Measurements from ENCODE around the gene UQCC5.

UQCC5 gene

DNA sequence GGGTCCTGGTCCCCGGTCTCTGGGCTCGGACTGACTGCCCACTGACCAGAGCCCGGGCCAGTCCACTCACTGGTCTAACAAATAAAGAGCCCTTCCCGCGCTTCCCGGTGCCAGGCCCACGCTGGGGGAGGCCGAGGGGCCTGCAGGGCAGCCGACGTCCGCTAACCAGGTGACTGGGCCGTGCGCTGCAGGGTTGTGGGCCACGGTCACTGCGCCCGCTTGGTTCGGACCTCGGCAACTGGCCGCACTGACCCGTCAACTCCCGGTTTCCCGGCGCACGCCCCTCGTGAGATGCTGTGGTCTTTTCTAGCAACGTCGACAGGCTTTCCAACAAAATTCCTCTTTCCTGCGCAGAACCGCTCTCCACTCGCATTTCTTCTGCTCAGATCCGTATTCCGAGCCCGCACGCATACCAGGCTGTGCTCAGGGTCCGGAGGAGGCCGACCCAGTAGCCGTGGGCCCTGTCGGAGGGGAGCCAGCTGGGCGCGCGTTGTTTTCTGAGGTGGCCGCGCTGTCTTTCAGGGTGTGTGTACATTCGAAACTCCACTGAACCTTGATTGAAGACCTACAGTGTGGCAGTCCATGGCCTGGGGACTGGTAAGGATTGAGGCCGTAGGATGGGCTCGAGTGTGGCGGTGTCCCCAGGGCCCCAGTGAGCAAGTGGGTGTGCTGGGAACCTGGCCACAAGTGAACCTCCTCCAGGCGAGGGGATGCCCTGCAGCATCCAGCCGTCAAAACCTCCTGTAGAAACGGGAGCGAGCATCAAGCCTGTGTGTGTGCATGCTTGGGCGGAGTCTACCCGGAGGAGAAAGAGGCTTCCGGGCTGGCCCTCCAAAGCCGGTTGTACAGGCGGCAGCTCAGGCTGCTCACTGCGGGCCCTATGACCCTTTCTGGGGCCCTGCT lies 1.9 kb upstream of the UQCC5 start:
- DNase-seq (ENCODE audit: low read depth): no peak

DNA sequence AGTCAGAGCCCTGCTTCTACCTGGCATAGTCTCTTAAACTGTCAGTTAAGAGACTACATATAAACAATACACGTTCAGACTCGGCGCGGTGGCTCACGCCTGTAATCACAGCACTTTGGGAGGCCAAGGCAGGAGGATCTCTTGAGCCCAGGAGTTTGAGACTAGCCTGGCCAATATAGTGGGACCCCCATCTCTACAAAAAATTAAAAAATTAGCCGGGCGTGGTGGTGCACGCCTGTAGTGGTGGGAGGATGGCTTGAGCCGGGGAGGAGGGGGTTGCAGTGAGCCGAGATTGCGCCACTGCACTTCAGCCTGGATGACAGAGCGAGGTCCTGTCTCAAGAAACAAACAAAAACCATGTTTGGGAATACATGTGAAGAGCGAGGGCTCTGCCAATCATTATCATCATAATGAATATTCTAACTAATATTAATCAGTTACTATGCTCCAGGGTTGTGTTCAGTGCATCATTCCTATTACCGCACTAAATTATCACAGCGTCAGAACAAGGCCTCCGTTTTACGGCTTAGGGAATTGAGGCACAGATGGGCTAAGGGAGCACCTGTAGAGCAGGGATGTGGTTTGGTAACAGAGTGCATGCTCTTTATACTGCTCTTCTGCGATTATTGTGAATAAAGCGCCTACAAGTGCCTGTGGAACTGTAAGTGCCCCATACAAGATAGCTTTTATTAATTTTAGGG lies 844 bp upstream of the UQCC5 start:
- no peak for DNase-seq (ENCODE audit: low read depth)

DNA sequence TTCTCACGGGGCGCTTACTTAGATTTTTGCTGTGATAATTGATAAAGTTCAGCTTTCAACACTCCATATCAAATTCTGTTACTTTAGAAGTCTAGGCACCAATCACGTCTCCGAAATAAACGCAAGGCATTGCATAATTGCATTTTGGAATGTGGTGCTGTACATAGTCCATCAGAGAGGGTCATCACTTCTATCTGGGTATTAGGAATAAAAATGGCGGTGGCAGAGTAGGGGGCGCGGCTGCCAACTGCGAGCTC lies 365 bp upstream of the UQCC5 start:
- DNase-seq (ENCODE audit: low read depth): no peak

DNA sequence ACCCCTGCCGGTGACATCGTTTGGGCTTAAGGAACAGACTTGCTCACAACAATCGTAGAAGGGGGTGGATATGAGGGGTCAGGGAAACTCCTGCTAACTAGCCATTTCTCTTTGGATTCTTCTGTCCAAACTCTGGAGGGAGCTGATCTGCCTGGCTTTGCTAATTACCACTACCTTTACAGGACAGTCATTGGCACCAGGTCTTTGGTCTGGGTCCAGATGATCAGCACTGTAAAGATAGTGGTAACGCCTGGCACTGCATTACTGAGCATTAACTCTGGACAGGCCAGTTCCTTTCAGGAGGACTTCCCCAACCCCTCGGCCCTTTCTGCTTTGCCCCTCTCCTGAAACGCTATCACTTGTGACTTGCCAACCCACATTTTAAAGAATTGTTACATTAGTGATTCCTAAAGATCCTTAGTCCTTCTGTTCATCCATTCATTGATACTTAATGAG lies 788 bp downstream of the UQCC5 start:
- DNase-seq (ENCODE audit: low read depth): no peak

DNA sequence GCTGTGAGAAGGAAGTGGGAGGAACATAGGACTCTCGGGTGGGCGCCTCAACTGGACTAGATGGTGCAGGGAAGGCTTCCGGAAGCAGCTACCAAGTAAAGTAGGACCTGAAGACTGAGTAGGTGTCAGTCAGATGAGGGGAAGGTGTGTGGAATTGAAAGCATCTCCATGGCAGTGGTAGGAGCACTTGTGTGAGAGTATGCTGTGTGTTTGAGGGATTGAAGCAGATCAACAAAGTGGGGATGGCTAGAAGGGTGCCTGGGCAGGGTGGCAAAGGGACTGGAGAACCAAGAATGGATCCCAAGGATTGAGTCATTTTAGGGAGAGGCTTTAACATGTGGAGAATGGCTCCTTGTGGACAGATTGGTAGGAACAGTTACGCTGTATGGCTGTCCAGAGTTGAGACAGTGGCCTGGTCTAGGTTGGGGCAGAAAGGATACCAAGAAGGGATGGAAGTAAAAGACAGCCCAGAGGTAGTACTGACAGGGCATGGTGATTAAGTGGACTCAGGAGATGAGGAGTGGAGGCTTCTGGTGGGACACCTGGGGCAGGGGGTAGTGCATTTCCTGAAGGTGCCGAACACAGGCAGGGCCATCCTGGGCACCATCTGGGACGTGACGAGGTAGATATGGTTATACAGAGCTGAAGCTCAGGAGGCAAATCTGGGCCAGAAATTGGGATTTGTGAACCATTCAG lies 1.5 kb downstream of the UQCC5 start:
- DNase-seq (ENCODE audit: low read depth): no peak

DNA sequence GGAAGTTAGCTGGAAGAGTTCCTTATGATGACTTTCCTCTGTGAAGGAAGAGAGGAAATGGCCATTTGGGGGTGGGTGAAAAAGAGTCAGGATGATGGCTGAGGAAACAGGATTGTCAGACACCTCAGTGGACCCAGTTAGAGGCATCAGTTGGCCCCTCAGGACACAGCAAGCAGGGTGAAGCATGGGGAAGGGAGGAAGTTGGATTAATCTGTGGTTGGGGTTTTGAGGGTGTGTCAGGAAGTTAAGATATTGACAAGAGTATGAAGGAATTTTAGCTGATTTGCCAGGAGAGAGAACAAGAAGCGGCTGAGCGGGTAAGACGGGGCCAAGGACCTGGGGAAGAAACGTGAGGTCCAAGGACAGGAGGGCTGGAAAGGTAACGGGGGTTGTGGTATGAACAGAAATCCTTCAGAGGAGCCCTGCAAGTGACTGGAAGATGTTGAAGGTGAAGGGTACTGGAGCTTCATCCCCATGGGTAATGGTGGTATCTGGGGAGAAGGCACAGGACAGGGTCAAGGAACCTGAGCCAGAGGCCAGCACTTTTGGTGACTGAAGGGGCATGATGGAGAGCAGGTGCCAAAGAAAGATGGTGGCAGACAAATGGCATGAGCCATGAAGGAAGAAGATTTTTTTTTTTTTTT lies 2.7 kb downstream of the UQCC5 start:
- no peak for DNase-seq (ENCODE audit: low read depth)

DNA sequence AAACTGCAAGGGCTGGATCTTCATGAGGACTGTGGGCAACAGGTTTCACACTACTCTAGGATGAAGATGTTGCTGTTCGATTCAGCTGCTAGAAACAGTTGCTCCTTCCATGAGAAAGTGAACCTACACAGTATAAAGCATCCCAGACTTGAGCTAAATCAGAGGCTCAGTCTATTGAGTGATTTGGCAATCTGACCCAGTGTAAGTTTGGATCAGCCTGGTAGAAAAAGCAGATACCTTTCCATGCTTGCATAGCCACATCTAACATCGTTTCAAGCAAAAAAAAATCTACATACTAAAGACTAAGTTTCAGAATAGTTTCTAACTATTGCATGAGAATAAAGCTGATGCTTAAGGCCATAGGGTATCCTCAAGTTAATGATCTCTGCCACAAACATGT lies 4.6 kb downstream of the UQCC5 start:
- no peak for DNase-seq (ENCODE audit: low read depth)

DNA sequence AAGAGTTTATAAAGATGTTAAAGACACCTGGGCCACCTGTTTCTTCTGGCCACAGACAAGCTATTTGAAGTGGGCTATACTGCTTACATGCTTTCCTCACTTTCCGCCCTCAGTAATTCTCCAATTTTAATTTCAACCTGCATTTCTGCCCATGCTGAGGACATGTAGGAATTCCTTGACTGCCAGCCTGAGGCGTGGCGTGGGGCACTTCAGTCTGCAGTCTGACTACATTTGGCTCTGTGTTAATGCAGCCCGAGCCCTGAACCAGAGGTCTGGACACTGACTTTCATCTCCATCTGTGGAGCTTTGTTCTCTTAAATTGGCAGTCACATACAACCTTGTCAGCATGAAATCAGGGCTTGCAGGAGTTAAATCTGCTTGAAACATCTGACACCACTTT lies 8.5 kb downstream of the UQCC5 start:
- no peak for DNase-seq (ENCODE audit: low read depth)

DNA sequence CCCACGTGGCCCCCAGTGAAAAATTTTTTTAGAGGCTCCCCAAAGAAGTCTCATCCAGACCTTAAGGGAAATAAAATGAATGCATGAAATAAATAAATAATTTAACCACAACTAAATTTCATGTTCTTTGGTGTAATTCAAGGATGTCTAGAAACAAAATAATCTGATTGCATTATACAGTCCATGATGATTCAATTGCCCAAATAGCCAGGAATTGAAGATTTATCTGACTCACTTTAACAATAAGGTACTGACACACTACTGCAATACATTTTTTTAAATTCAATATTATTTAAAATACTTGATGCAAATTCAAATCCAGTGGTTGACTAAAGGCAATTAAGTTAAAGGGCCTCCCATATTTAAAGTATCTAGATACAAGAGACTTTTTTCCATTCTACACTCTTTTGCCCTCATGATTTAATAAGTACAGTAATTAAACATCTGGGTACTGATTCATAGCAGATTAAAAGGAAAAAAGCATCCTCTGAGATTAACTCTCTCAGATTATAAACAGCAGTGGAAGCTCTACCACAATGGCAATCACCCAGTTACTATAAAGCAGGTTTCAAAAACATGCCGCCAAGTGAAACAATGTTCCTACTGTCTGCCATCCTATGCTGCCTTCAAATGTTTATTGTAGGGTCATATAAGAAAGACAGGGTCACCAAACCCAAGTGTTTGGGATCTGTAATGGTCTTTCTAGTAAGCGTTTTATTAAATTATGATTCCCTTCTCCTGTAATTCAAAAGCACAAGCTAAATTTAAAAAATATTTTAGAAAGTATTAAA lies 9.9 kb downstream of the UQCC5 start:
- no peak for DNase-seq (ENCODE audit: low read depth)

DNA sequence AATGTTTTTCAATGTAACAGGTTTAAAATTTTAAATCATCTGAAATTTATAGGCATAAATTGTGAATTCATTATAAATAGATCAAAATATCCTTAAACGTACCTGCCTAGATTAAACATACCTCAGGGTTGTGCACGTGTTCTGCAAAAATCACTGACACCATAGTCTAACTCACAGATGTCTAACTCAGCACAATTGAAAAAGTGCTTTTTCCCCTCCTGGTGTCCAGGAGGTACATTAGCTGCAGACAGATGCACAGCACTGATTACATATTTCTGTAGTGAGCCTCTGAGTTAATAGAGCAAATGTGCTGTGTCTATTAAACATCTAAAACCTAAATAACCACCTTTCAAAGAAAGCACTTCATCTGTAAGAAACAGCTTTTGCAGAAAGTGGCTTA lies 10.7 kb downstream of the UQCC5 start:
- DNase-seq (ENCODE audit: low read depth): no peak

DNA sequence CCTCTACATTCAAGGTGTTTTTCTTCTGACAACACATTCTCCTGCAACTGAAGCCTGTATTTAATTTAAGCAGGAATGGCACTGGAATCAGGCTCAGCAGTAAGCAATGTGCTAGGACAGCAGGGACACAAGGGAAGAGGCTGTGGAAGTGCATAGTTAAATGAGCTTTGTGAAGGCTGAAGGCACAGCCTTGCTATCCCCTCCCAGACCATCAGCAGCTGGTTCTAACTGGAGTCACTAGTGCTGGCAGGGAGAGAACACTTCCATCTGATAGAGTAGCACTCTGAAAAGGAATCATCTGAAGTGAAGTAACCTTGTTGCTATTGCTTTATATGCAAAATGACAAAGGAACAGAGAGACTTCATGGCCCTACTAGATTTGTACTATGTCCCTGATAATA lies 14.7 kb downstream of the UQCC5 start:
- no peak for DNase-seq (ENCODE audit: low read depth)

DNA sequence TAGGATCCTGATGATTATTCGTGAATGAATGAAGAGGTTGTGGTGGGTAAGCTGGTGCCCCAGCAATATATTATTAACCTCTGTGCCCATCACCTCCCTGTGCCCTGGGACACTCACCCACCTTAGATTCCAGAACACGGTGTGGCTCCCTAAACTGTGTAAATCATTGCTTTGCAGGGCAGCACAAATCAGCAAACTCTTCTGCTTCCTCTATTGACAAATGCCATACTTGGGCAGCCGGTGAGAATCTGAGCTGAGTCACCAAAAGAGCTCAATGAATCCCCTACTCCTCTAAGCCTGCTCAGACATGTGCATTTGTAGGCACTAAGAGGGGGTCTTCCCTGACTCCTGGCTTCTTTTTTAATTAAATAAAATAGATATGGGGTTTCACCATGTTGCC lies 15.7 kb downstream of the UQCC5 start:
- DNase-seq (ENCODE audit: low read depth): no peak

DNA sequence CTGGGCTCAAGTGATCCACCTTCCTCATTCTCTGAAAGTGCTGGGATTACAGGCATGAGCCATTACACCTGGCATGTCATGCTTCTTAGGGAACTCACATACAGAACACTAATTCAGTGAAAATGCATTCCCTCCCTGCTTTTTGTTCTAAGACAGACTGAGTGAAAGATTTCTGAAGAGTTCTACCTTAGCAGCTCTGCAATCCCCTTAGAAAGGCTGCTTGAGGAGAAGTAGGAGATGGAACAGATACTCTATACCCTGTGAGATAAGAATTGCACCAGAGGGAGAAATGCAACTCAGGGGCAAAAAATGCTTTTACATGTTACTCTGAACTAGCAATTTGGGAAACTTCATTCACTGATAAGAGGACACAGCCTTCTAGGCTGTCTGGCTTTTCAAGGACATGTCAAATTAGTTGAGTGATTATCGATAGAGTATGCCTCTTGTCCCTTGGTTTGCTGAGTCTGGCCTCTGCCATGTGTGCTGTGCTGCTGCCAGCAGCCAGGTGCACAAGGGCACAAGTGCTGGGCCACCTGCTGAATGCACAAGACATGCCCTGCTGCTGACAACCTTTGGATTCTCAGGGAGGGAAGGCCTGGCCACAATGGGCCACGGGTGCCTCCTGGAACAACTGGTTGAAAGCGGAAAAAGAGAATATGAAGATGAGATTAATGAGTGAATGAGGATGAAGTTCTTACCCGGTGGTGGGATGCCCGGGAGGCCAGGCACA lies 17.8 kb downstream of the UQCC5 start:
- no peak for DNase-seq (ENCODE audit: low read depth)

DNA sequence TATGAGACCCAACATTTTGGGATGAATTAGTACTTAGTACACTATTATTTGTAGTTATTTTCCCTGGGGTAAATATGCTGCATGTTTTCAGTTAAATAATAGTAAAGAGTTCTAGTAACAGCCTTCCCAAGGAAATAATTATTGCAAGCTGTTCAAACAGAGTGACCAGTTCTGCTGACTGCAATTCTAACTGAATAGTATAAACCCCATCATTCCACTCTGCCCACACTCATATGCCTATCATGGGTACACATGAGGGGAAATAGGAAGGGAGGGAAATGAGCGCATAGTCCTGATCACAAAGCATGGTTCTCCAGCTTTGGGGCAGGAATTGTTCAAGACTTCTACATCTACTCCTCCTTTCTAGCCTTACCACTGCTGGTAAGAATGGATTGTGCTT lies 18.7 kb downstream of the UQCC5 start:
- DNase-seq (ENCODE audit: low read depth): no peak

DNA sequence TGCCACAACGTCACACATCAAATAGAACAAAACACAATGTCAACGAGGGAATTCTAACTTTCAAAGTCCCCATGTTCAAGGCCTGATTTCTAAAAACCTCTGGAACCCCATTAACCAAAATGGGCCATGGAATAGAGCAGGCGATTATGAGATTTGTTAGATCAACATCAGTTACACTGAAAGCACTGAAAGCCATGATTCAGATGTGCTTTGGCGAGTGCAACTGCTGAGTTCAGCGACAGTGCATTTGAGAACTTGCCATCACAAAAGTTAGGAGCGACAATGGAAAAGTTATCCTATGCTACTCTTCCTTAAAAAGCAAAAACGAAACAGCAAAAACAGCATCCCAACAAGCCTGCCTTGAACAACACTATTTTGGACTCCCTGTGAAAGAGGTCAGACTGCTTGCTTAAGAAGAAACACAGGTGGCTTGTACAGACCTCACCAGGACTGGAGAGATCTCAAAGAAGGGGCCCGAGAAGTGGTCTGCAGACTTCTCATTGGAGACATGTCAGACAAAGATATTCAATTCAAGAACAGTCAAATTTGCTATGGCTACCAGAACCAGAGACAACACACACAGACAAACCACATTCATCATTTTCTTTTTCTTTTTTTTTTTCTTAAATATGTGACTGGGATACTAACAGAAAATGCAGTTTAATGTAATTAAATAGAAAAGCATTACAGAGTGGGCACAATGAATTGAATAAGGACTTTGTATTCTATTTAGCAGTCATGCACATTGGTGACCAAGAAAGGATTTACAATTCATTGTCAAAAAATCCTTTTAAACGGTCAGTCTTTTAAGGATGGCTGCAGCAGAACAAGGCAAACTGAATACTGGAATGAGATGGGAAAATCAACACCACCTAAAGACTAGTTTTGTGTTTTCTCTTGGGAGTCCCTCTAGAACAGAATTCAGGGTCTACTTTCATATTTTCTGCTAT lies 20.9 kb downstream of the UQCC5 start:
- no peak for DNase-seq (ENCODE audit: low read depth)

DNA sequence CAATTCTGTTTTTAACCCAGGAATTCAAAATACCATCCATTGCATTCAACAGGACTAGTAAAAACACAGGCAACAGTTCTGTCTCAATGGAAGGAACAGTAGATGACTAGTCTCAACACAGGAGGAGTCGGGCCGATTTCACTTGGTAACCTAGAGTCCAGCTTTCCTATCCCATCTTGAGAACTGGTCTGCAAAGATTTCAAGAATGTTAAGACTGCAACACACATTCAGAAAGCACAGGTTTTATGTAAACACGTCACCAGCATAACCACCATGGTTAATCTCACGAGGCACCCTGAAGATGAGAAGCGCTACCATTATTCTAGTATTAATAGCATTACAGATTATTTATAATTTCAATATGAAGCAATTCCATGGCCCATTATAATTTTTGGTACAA lies 22.0 kb downstream of the UQCC5 start:
- DNase-seq (ENCODE audit: low read depth): no peak

DNA sequence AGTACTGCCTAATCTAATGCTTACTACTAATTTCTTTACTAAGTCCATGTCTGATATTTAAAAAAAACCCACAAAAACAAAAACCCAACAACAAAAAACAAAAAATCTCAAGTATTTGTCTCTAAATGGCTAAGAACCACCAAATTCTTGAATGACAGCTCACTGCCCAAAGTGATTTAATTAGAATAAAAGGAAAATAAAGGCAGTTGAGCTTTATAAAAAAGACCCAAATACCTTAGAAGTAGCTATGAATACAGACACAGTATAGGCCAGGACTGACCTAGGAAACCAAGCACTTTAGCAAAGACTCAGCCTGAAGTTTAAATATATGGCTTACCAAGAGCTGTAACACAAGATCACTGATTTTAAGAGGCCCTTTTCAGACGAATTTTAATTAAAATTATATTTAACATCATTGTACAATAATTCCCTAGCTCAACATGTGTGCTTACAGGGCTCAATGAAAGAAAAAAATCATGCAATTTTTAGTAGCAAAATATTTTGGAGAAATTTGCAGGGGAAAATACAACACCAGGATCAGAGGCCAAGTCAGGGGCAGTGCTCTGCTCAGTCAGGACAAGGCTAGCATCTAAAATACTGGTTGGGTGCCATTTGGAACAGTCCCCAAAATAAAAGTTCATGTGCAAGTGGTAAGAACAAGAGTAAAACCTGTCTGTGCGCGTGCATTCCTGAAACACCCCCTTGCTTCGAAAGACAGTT lies 24.8 kb downstream of the UQCC5 start:
- DNase-seq (ENCODE audit: low read depth): no peak

DNA sequence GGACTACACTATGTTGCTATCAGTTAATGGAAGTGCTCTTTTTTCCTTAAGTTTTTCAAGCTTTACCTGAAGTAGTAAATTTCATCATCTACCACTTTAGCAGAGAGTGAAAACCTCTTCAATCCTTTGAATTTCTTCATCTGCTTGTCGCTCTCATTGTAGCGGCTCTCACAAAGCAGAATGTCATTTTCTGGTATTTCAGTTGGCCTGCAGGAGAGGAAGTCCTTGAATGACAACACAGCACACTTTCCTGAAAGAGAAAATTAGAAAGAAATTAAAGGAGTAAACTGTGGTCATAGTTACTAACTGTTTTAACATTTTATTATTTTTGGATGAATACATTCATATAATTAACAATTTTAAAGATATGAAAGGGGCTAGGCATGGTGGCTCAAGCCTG lies 27.6 kb downstream of the UQCC5 start:
- DNase-seq (ENCODE audit: low read depth): no peak

DNA sequence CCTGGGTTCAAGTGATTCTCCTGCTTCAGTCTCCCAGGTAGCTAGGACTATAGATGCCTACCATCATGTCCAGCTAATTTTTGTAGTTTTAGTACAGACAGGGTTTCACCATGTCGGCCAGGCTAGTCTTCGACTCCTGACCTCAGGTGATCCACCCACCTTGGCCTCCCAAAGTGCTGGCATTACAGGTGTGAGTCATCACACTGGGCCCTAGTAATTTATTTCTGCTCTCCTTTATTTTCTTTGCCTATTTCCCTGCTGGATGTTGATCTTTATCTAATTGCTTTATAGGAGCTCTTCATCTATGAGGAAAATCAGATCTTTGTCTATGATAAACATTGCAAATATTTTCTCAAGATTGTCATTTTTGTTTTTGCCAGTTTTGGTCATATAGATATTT lies 31.7 kb downstream of the UQCC5 start:
- DNase-seq (ENCODE audit: low read depth): no peak
